HEK293 (cell line): ENCODE measurements around the gene FAM118A.
A peak's percentile ranks its signal among the peaks of the same experiment; 100 is the strongest.

Experiments
- EGR2 ChIP-seq: fragments of 450-650 bp; formaldehyde crosslinking; IDR thresholded peaks from 2 replicates; pipeline ENCODE4 v1.5.1; 2016; ENCODE audit warnings: low read depth, missing biosample characterization, missing genetic modification characterization
- GLI2 ChIP-seq: fragments of 450-650 bp; formaldehyde crosslinking; IDR thresholded peaks from 2 replicates; pipeline ENCODE4; 2017; ENCODE audit warnings: missing biosample characterization, missing genetic modification characterization, low read depth, borderline replicate concordance
- GLI4 ChIP-seq: fragments of 450-650 bp; formaldehyde crosslinking; IDR thresholded peaks from 2 replicates; pipeline ENCODE4 v1.5.1; 2016; ENCODE audit warnings: missing biosample characterization, missing genetic modification characterization
- KLF9 ChIP-seq: fragments of 450-650 bp; formaldehyde crosslinking; IDR thresholded peaks from 2 replicates; pipeline ENCODE4 v1.5.1; 2016; ENCODE audit warnings: missing biosample characterization, missing genetic modification characterization, low read depth
- OVOL3 ChIP-seq: fragments of 450-650 bp; formaldehyde crosslinking; IDR thresholded peaks from 2 replicates; pipeline ENCODE4 v1.5.1; 2016; ENCODE audit warnings: missing biosample characterization, missing genetic modification characterization
- RBAK ChIP-seq: fragments of 450-650 bp; formaldehyde crosslinking; IDR thresholded peaks from 2 replicates; pipeline ENCODE4 v1.5.1; 2016; ENCODE audit warnings: missing biosample characterization, missing genetic modification characterization
- TCF7L2 ChIP-seq: IDR thresholded peaks from 2 replicates; pipeline ENCODE4 v1.6.1; 2011; ENCODE audit warnings: low read depth, mild to moderate bottlenecking, inconsistent platforms, low read length, moderate library complexity, borderline replicate concordance
- ZBTB1 ChIP-seq: fragments of 450-650 bp; formaldehyde crosslinking; IDR thresholded peaks from 2 replicates; pipeline ENCODE4 v1.5.1; 2016; ENCODE audit warnings: missing biosample characterization, missing genetic modification characterization
- ZBTB17 ChIP-seq: fragments of 450-650 bp; formaldehyde crosslinking; IDR thresholded peaks from 2 replicates; pipeline ENCODE4 v1.5.1; 2016; ENCODE audit warnings: missing biosample characterization, missing genetic modification characterization
- ZBTB20 ChIP-seq: fragments of 450-650 bp; formaldehyde crosslinking; IDR thresholded peaks from 2 replicates; pipeline ENCODE4 v1.5.1; 2016; ENCODE audit warnings: missing biosample characterization, missing genetic modification characterization
- ZBTB48 ChIP-seq: fragments of 450-650 bp; formaldehyde crosslinking; IDR thresholded peaks from 2 replicates; pipeline ENCODE4 v1.5.1; 2016; ENCODE audit warnings: missing biosample characterization, missing genetic modification characterization
- ZEB2 ChIP-seq: fragments of 450-650 bp; formaldehyde crosslinking; IDR thresholded peaks from 2 replicates; pipeline ENCODE4 v1.5.1; 2016; ENCODE audit warnings: missing biosample characterization, missing genetic modification characterization
- ZNF112 ChIP-seq: fragments of 450-650 bp; formaldehyde crosslinking; IDR thresholded peaks from 2 replicates; pipeline ENCODE4 v1.5.0; 2017; ENCODE audit warnings: missing biosample characterization, missing genetic modification characterization
- ZNF146 ChIP-seq: fragments of 450-650 bp; formaldehyde crosslinking; IDR thresholded peaks from 2 replicates; pipeline ENCODE4 v1.5.1; 2016; ENCODE audit warnings: missing biosample characterization, missing genetic modification characterization
- ZNF239 ChIP-seq: fragments of 450-650 bp; formaldehyde crosslinking; IDR thresholded peaks from 2 replicates; pipeline ENCODE4 v1.5.1; 2016; ENCODE audit warnings: missing biosample characterization, missing genetic modification characterization
- ZNF248 ChIP-seq: fragments of 450-650 bp; formaldehyde crosslinking; IDR thresholded peaks from 2 replicates; pipeline ENCODE4 v1.5.1; 2017; ENCODE audit warnings: missing biosample characterization, missing genetic modification characterization
- ZNF274 ChIP-seq, 2 experiments: fragments of 200-500 bp in 1 of 2; fragments of 450-650 bp in 1 of 2; sonication (Bioruptor generic) in 1 of 2; formaldehyde crosslinking in 1 of 2; IDR thresholded peaks; 2 replicates each; pipeline versions ENCODE4 v1.5.1 to v1.6.1; 2014 to 2016; ENCODE audit warnings: borderline replicate concordance in 1 of 2, inconsistent platforms in 1 of 2, low read length in 1 of 2, missing biosample characterization in 1 of 2, missing genetic modification characterization in 1 of 2
- ZNF354C ChIP-seq: fragments of 450-650 bp; formaldehyde crosslinking; IDR thresholded peaks from 2 replicates; pipeline ENCODE4 v1.5.1; 2016; ENCODE audit warnings: missing biosample characterization, missing genetic modification characterization, low read depth, borderline replicate concordance
- ZNF510 ChIP-seq: fragments of 450-650 bp; formaldehyde crosslinking; IDR thresholded peaks from 2 replicates; pipeline ENCODE4 v1.5.1; 2018; ENCODE audit warnings: mild to moderate bottlenecking, missing genetic modification characterization, missing biosample characterization; ENCODE audit not compliant: insufficient replicate concordance
- ZNF555 ChIP-seq: fragments of 450-650 bp; formaldehyde crosslinking; conservative IDR thresholded peaks from 2 replicates; pipeline ENCODE4 v1.5.1; 2017; ENCODE audit warnings: missing biosample characterization, mild to moderate bottlenecking, missing genetic modification characterization, inconsistent platforms
- ZNF621 ChIP-seq: fragments of 450-650 bp; formaldehyde crosslinking; IDR thresholded peaks from 2 replicates; pipeline ENCODE4 v1.5.1; 2017; ENCODE audit warnings: missing biosample characterization, missing genetic modification characterization
- ZNF626 ChIP-seq: fragments of 450-650 bp; sonication (Bioruptor Pico); formaldehyde crosslinking; IDR thresholded peaks from 2 replicates; pipeline ENCODE4 v1.5.1; 2018; ENCODE audit warnings: missing biosample characterization, missing genetic modification characterization, inconsistent platforms
- ZNF629 ChIP-seq: fragments of 450-650 bp; formaldehyde crosslinking; IDR thresholded peaks from 2 replicates; pipeline ENCODE4 v1.5.1; 2017; ENCODE audit warnings: missing biosample characterization, missing genetic modification characterization
- ZNF658 ChIP-seq: fragments of 450-650 bp; formaldehyde crosslinking; IDR thresholded peaks from 2 replicates; pipeline ENCODE4; 2016; ENCODE audit warnings: missing biosample characterization, missing genetic modification characterization
- ZNF785 ChIP-seq: fragments of 450-650 bp; formaldehyde crosslinking; IDR thresholded peaks from 2 replicates; pipeline ENCODE4 v1.5.1; 2016; ENCODE audit warnings: missing biosample characterization, missing genetic modification characterization
- ZNF792 ChIP-seq: fragments of 450-650 bp; formaldehyde crosslinking; IDR thresholded peaks from 2 replicates; pipeline ENCODE4 v1.5.1; 2016; ENCODE audit warnings: missing biosample characterization, missing genetic modification characterization
- ZSCAN23 ChIP-seq: fragments of 450-650 bp; formaldehyde crosslinking; IDR thresholded peaks from 2 replicates; pipeline ENCODE4 v1.5.1; 2016; ENCODE audit warnings: missing biosample characterization, missing genetic modification characterization
- TF ChIP-seq, protein P1 (sequence below): fragments of 450-650 bp; formaldehyde crosslinking; IDR thresholded peaks from 2 replicates; pipeline ENCODE4 v1.5.1; 2016; ENCODE audit warnings: missing biosample characterization, missing genetic modification characterization
- TF ChIP-seq, protein P2 (sequence below): fragments of 450-650 bp; IDR thresholded peaks from 2 replicates; pipeline ENCODE4 v1.5.1; 2018; ENCODE audit warnings: missing biosample characterization, missing genetic modification characterization
- TF ChIP-seq, protein P3 (sequence below): fragments of 450-650 bp; formaldehyde crosslinking; IDR thresholded peaks from 2 replicates; pipeline ENCODE4 v1.5.1; 2016; ENCODE audit warnings: missing biosample characterization, missing genetic modification characterization
- TF ChIP-seq, protein P4 (sequence below): fragments of 450-650 bp; formaldehyde crosslinking; IDR thresholded peaks from 2 replicates; pipeline ENCODE4 v1.5.1; 2016; ENCODE audit warnings: missing biosample characterization, missing genetic modification characterization

The FAM118A gene

DNA sequence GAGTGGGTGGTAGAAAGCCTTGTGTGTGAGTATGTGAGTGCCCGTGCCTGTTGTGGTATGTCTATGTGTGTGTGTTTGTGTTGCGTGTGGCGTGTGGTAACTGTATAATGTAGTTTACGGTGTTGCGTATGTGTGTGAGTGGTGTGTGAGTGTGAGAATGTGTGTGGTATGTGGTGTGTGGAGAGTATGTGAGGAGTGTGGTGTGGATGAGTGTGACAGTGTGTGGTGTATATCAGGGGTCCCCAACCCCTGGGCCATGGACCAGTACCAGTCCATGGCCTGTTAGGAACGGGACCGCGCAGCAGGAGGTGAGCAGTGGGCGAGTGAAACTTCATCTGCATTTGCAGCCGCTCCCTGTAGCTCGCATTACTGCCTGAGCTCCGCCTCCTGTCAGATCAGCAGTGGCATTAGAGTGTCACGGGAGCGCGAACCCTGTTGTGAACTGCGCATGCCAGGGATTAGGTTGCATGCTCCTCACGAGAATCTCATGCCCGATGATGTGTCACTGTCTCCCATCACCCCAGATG lies 19.3 kb upstream of the FAM118A start (continued):
- no peak for TF ChIP-seq ZNF555
- TF ChIP-seq ZNF510 (tag by site-specific recombination): no peak
- TF ChIP-seq ZNF658 (tag by site-specific recombination): no peak
- TF ChIP-seq ZBTB17 (tag by site-specific recombination): peak; percentile 80
- TF ChIP-seq ZNF248: no peak
- no peak for TF ChIP-seq ZNF112 (tag by site-specific recombination)
- TF ChIP-seq GLI4 (tag by site-specific recombination): peak; percentile 85; the same call in 1 of the 2 replicates
- TF ChIP-seq, protein P1, sequence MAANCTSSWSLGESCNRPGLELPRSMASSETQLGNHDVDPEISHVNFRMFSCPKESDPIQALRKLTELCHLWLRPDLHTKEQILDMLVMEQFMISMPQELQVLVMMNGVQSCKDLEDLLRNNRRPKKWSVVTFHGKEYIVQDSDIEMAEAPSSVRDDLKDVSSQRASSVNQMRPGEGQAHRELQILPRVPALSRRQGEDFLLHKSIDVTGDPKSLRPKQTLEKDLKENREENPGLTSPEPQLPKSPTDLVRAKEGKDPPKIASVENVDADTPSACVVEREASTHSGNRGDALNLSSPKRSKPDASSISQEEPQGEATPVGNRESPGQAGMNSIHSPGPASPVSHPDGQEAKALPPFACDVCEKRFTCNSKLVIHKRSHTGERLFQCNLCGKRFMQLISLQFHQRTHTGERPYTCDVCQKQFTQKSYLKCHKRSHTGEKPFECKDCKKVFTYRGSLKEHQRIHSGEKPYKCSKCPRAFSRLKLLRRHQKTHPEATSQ (tag by site-specific recombination): peak; percentile 68; the same call in 1 of the 2 replicates
- peak; percentile 51 for TF ChIP-seq ZNF629 (tag by site-specific recombination)
- 0 out of 2 replicates have a peak, but pooled peaks have one; percentile 31 for TF ChIP-seq KLF9 (tag by site-specific recombination)
- no peak for TF ChIP-seq ZNF354C
- TF ChIP-seq, protein P2, sequence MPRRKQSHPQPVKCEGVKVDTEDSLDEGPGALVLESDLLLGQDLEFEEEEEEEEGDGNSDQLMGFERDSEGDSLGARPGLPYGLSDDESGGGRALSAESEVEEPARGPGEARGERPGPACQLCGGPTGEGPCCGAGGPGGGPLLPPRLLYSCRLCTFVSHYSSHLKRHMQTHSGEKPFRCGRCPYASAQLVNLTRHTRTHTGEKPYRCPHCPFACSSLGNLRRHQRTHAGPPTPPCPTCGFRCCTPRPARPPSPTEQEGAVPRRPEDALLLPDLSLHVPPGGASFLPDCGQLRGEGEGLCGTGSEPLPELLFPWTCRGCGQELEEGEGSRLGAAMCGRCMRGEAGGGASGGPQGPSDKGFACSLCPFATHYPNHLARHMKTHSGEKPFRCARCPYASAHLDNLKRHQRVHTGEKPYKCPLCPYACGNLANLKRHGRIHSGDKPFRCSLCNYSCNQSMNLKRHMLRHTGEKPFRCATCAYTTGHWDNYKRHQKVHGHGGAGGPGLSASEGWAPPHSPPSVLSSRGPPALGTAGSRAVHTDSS (tag by site-specific recombination): no peak
- TF ChIP-seq ZNF621 (tag by site-specific recombination): no peak
- no peak; the same call in 1 of the 2 replicates for TF ChIP-seq ZNF792 (tag by site-specific recombination)
- peak; percentile 65; the same call in 1 of the 2 replicates for TF ChIP-seq EGR2 (tag by site-specific recombination)
- TF ChIP-seq ZBTB20: no peak; the same call in 1 of the 2 replicates
- no peak; the same call in 1 of the 2 replicates for TF ChIP-seq ZNF239 (tag by site-specific recombination)
- 0 out of 2 replicates have a peak, but pooled peaks have one; percentile 5 for TF ChIP-seq ZNF146 (tag by site-specific recombination)
- TF ChIP-seq ZNF274 (IDR thresholded peaks at IDR 0.05; ENCODE audit: low read length): no peak
- TF ChIP-seq ZNF274 (tag by site-specific recombination; IDR thresholded peaks at IDR 0.05; ENCODE audit: borderline replicate concordance): no peak
- TF ChIP-seq OVOL3 (tag by site-specific recombination): no peak; the same call in 1 of the 2 replicates
- TF ChIP-seq, protein P3, sequence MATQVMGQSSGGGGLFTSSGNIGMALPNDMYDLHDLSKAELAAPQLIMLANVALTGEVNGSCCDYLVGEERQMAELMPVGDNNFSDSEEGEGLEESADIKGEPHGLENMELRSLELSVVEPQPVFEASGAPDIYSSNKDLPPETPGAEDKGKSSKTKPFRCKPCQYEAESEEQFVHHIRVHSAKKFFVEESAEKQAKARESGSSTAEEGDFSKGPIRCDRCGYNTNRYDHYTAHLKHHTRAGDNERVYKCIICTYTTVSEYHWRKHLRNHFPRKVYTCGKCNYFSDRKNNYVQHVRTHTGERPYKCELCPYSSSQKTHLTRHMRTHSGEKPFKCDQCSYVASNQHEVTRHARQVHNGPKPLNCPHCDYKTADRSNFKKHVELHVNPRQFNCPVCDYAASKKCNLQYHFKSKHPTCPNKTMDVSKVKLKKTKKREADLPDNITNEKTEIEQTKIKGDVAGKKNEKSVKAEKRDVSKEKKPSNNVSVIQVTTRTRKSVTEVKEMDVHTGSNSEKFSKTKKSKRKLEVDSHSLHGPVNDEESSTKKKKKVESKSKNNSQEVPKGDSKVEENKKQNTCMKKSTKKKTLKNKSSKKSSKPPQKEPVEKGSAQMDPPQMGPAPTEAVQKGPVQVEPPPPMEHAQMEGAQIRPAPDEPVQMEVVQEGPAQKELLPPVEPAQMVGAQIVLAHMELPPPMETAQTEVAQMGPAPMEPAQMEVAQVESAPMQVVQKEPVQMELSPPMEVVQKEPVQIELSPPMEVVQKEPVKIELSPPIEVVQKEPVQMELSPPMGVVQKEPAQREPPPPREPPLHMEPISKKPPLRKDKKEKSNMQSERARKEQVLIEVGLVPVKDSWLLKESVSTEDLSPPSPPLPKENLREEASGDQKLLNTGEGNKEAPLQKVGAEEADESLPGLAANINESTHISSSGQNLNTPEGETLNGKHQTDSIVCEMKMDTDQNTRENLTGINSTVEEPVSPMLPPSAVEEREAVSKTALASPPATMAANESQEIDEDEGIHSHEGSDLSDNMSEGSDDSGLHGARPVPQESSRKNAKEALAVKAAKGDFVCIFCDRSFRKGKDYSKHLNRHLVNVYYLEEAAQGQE (tag by site-specific recombination): no peak
- no peak for TF ChIP-seq GLI2
- TF ChIP-seq, protein P4, sequence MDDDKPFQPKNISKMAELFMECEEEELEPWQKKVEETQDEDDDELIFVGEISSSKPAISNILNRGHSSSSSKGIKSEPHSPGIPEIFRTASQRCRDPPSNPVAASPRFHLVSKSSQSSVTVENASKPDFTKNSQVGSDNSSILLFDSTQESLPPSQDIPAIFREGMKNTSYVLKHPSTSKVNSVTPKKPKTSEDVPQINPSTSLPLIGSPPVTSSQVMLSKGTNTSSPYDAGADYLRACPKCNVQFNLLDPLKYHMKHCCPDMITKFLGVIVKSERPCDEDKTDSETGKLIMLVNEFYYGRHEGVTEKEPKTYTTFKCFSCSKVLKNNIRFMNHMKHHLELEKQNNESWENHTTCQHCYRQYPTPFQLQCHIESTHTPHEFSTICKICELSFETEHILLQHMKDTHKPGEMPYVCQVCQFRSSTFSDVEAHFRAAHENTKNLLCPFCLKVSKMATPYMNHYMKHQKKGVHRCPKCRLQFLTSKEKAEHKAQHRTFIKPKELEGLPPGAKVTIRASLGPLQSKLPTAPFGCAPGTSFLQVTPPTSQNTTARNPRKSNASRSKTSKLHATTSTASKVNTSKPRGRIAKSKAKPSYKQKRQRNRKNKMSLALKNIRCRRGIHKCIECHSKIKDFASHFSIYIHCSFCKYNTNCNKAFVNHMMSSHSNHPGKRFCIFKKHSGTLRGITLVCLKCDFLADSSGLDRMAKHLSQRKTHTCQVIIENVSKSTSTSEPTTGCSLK (tag by site-specific recombination): peak; percentile 61; the same call in 1 of the 2 replicates
- TF ChIP-seq ZEB2 (tag by site-specific recombination): 0 out of 2 replicates have a peak, but pooled peaks have one; percentile 47
- no peak; the same call in 1 of the 2 replicates for TF ChIP-seq ZSCAN23 (tag by site-specific recombination)
- no peak for TF ChIP-seq TCF7L2
- no peak for TF ChIP-seq ZNF626 (tag by site-specific recombination)
- TF ChIP-seq ZNF785 (tag by site-specific recombination): peak; percentile 89; the same call in 1 of the 2 replicates
- TF ChIP-seq ZBTB48 (tag by site-specific recombination): peak; percentile 91
- no peak for TF ChIP-seq ZBTB1 (tag by site-specific recombination)
- no peak for TF ChIP-seq RBAK (tag by site-specific recombination)
